ENCODE measurements around the gene MSTO1. TPM values are rescaled to one million over a fixed set of nuclear protein-coding genes. Genes with fewer than 3 reads are reported as not detected.

MSTO1 gene
- polyA plus RNA-seq, 5 donors: 53.6 to 77.1 (median 70.3) TPM

Other genes starting within 250 kb of the MSTO1 start
- gene ASH1L, start 47.4 kb upstream of the MSTO1 start, polyA plus RNA-seq (ENCODE audit: insufficient read depth in 1 of 5, insufficient read length in 5 of 5, low replicate concordance in 1 of 5): 10 to 100 TPM; 31.9 to 52.2 (median 48.3) TPM
- 10 to 100 TPM; 75.9 to 89.1 (median 83.6) TPM for gene YY1AP1, start 78.6 kb downstream of the MSTO1 start, polyA plus RNA-seq (ENCODE audit: insufficient read depth in 1 of 5, insufficient read length in 5 of 5, low replicate concordance in 1 of 5)
- gene DAP3, start 78.9 kb downstream of the MSTO1 start, polyA plus RNA-seq (ENCODE audit: insufficient read depth in 1 of 5, insufficient read length in 5 of 5, low replicate concordance in 1 of 5): 100 to 1,000 TPM; 115 to 141 (median 135) TPM
- 10 to 100 TPM; 47.3 to 64.9 (median 61.8) TPM for gene GON4L, start 247.0 kb downstream of the MSTO1 start, polyA plus RNA-seq (ENCODE audit: insufficient read depth in 1 of 5, insufficient read length in 5 of 5, low replicate concordance in 1 of 5)
- 10 to 100 TPM in 4 of 5 donors, 1 to 10 TPM in 1; 8.7 to 13.8 (median 13.1) TPM for gene SYT11, start 249.3 kb downstream of the MSTO1 start, polyA plus RNA-seq (ENCODE audit: insufficient read depth in 1 of 5, insufficient read length in 5 of 5, low replicate concordance in 1 of 5)

All from right lung (tissue), 5 donors.